GM18499 (cell line): ENCODE measurements around the gene CD83.

Source experiments
- ATAC-seq: cut with Tn5 transposase; IDR thresholded peaks from one replicate; pipeline ENCODE4 v1.9.1; 2021; ENCODE audit warnings: moderate number of reproducible peaks; ENCODE audit not compliant: insufficient read depth, unreplicated experiment

Gene CD83

GRCh38 chr6:14182916-14183315, 65.3 kb downstream of the CD83 start:
- ATAC-seq: no peak
